BLaER1 (cell line): ENCODE results near the gene FOXQ1.

Source experiments
- H3K27ac ChIP-seq: shearing (Covaris generic); formaldehyde crosslinking; 2 replicates; pipeline ENCODE4 v1.8.1; 2022
- H3K27me3 ChIP-seq: shearing (Covaris generic); formaldehyde crosslinking; 2 replicates; pipeline ENCODE4 v1.8.1; 2022
- H3K36me3 ChIP-seq: shearing (Covaris generic); formaldehyde crosslinking; 2 replicates; pipeline ENCODE4 v1.8.1; 2022
- H3K4me1 ChIP-seq: shearing (Covaris generic); formaldehyde crosslinking; 2 replicates; pipeline ENCODE4 v1.8.1; 2022
- H3K4me2 ChIP-seq: shearing (Covaris generic); formaldehyde crosslinking; 2 replicates; pipeline ENCODE4 v1.8.1; 2022
- H3K4me3 ChIP-seq: shearing (Covaris generic); formaldehyde crosslinking; 2 replicates; pipeline ENCODE4 v1.8.1; 2022
- H3K9ac ChIP-seq: shearing (Covaris generic); formaldehyde crosslinking; 2 replicates; pipeline ENCODE4 v1.8.1; 2022
- H3K9me3 ChIP-seq: shearing (Covaris generic); formaldehyde crosslinking; 2 replicates; pipeline ENCODE4 v1.8.1; 2022
- H4K20me1 ChIP-seq: shearing (Covaris generic); formaldehyde crosslinking; 2 replicates; pipeline ENCODE4 v1.8.1; 2022
- Cebpa-rat ChIP-seq: shearing (Covaris generic); IDR thresholded peaks from 2 replicates; pipeline ENCODE4 v1.8.1; 2022

The FOXQ1 gene

GRCh38 chr6:1321738-1322137 lies 9.8 kb downstream of the FOXQ1 start:
- H3K4me1 ChIP-seq, result peaks cover 3% of the 10 kb centered on the region
- H3K4me2 ChIP-seq, result no peak overlapping the region
- H3K4me3 ChIP-seq, result no peak overlapping the region
- H3K27me3 ChIP-seq, result peaks cover 10% of the 10 kb centered on the region; the same call in 1 of the 2 replicates
- H3K27ac ChIP-seq, result no peak overlapping the region
- peak; percentile 44; the same call in 1 of the 2 replicates for TF ChIP-seq Cebpa-rat
- H4K20me1 ChIP-seq, result no peaks in the 10 kb centered on the region
- no peak overlapping the region for H3K9ac ChIP-seq
- peaks cover 7% of the 10 kb centered on the region; the same call in 1 of the 2 replicates for H3K9me3 ChIP-seq
- no peaks in the 10 kb centered on the region for H3K36me3 ChIP-seq

- H3K4me2 ChIP-seq, result no peak overlapping the region
- no peak overlapping the region for H3K4me3 ChIP-seq
- H3K36me3 ChIP-seq, result no peaks in the 10 kb centered on the region
- TF ChIP-seq Cebpa-rat, result no peak
- H3K27me3 ChIP-seq, result 0 out of 2 replicates have a peak, but pooled peaks cover 10% of the 10 kb centered on the region
- no peaks in the 10 kb centered on the region for H4K20me1 ChIP-seq
- no peak overlapping the region for H3K27ac ChIP-seq
- H3K4me1 ChIP-seq, result peaks cover 8% of the 10 kb centered on the region
- H3K9ac ChIP-seq, result no peak overlapping the region
- H3K9me3 ChIP-seq, result peaks cover 7% of the 10 kb centered on the region; the same call in 1 of the 2 replicates
Measured at GRCh38 chr6:1322156-1322555, 10.3 kb downstream of the FOXQ1 start.

GRCh38 chr6:1322696-1323219 lies 10.9 kb downstream of the FOXQ1 start:
- H3K4me1 ChIP-seq, result peaks cover 13% of the 10 kb centered on the region
- no peak overlapping the region for H3K9ac ChIP-seq
- no peaks in the 10 kb centered on the region for H3K36me3 ChIP-seq
- no peak overlapping the region for H3K4me3 ChIP-seq
- H3K27ac ChIP-seq, result no peak overlapping the region
- no peak overlapping the region for H3K4me2 ChIP-seq
- peaks cover 14% of the 10 kb centered on the region for H3K27me3 ChIP-seq
- peaks cover 2% of the 10 kb centered on the region; the same call in 1 of the 2 replicates for H3K9me3 ChIP-seq
- no peaks in the 10 kb centered on the region for H4K20me1 ChIP-seq
- TF ChIP-seq Cebpa-rat, result no peak

GRCh38 chr6:1324936-1325335 lies 13.0 kb downstream of the FOXQ1 start:
- H3K27ac ChIP-seq, result no peak overlapping the region
- H3K9ac ChIP-seq, result no peak overlapping the region
- peaks cover 16% of the 10 kb centered on the region for H3K27me3 ChIP-seq
- H3K36me3 ChIP-seq, result no peaks in the 10 kb centered on the region
- H3K9me3 ChIP-seq, result peaks cover 9% of the 10 kb centered on the region
- no peak for TF ChIP-seq Cebpa-rat
- H3K4me2 ChIP-seq, result no peak overlapping the region
- H3K4me1 ChIP-seq, result peaks cover 13% of the 10 kb centered on the region
- H4K20me1 ChIP-seq, result no peaks in the 10 kb centered on the region
- no peak overlapping the region for H3K4me3 ChIP-seq

GRCh38 chr6:1325461-1326309 lies 13.8 kb downstream of the FOXQ1 start:
- Histone ChIP-seq H3K4me3 (no peak overlapping the region), H3K4me1 (peaks cover 13% of the 10 kb centered on the region), H4K20me1 (no peaks in the 10 kb centered on the region), H3K27ac (no peak overlapping the region), H3K9me3 (peaks cover 16% of the 10 kb centered on the region), H3K9ac (no peak overlapping the region), H3K4me2 (no peak overlapping the region), H3K36me3 (no peaks in the 10 kb centered on the region), H3K27me3 (peaks cover 16% of the 10 kb centered on the region)
- TF ChIP-seq Cebpa-rat, result no peak

- Histone ChIP-seq H3K4me1 (peaks cover 13% of the 10 kb centered on the region), H4K20me1 (no peaks in the 10 kb centered on the region), H3K27me3 (peaks cover 16% of the 10 kb centered on the region), H3K9ac (no peak overlapping the region), H3K27ac (no peak overlapping the region), H3K9me3 (peaks cover 25% of the 10 kb centered on the region), H3K36me3 (no peaks in the 10 kb centered on the region), H3K4me2 (peak overlapping the region; percentile 57), H3K4me3 (no peak overlapping the region)
- TF ChIP-seq Cebpa-rat, result no peak
Measured at GRCh38 chr6:1326535-1327121, 14.7 kb downstream of the FOXQ1 start.

- Histone ChIP-seq H3K4me2 (peak overlapping the region; percentile 57; the same call in 1 of the 2 replicates), H3K9me3 (peaks cover 25% of the 10 kb centered on the region), H3K9ac (no peak overlapping the region), H3K4me1 (peaks cover 13% of the 10 kb centered on the region), H3K27ac (no peak overlapping the region), H3K4me3 (no peak overlapping the region), H3K27me3 (peaks cover 16% of the 10 kb centered on the region), H3K36me3 (no peaks in the 10 kb centered on the region), H4K20me1 (no peaks in the 10 kb centered on the region)
- TF ChIP-seq Cebpa-rat, result no peak
Measured at GRCh38 chr6:1327630-1328029, 15.7 kb downstream of the FOXQ1 start.

- peaks cover 25% of the 10 kb centered on the region for H3K9me3 ChIP-seq
- TF ChIP-seq Cebpa-rat, result no peak
- H3K27ac ChIP-seq, result no peak overlapping the region
- H4K20me1 ChIP-seq, result no peaks in the 10 kb centered on the region
- no peaks in the 10 kb centered on the region for H3K36me3 ChIP-seq
- peaks cover 13% of the 10 kb centered on the region for H3K4me1 ChIP-seq
- peaks cover 13% of the 10 kb centered on the region for H3K27me3 ChIP-seq
- H3K4me2 ChIP-seq, result no peak overlapping the region
- H3K9ac ChIP-seq, result no peak overlapping the region
- no peak overlapping the region for H3K4me3 ChIP-seq
Measured at GRCh38 chr6:1328129-1328800, 16.4 kb downstream of the FOXQ1 start.

GRCh38 chr6:1329708-1330107 lies 17.8 kb downstream of the FOXQ1 start:
- Histone ChIP-seq H3K4me3 (no peak overlapping the region), H3K27ac (no peak overlapping the region), H3K36me3 (no peaks in the 10 kb centered on the region), H3K9ac (no peak overlapping the region), H3K27me3 (peaks cover 6% of the 10 kb centered on the region), H3K4me1 (peaks cover 13% of the 10 kb centered on the region), H3K4me2 (no peak overlapping the region), H3K9me3 (peaks cover 25% of the 10 kb centered on the region), H4K20me1 (no peaks in the 10 kb centered on the region)
- TF ChIP-seq Cebpa-rat, result no peak
